ENCODE results near the gene EHD1.

DNA sequence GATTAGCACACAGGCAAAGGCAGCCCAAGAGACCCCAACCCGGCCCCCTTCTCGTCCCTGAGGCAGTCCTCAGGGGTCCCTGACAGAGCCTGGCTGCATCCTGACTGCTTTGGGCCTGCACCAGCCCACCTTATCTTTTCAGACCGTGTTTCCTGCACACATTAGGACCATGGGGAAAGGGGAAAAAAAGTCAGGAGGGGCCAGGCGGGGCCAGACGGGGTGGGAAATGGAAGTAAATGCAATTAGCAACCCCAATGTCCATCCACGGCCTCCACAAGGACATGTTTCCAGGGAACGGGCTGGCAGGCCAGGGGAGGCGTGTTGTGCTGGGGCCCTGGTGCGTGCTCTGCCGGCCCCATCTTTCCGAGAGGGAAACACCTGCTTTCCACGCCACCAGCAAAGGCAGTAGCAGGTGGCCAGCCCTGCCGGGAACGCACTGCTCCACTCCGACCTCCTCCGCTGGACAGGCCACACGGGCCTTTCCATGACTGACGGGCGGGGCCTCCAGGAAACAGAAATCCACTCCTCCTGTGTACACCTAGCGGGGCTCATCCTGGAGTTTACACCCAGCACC is 7.4 kb downstream of the EHD1 start:
- no peak for TF ChIP-seq LEF1 (IDR thresholded peaks at IDR 0.05; ENCODE audit: borderline replicate concordance)
- TF ChIP-seq BHLHE40 (IDR thresholded peaks at IDR 0.05; ENCODE audit: borderline replicate concordance), result no peak
- no peak for TF ChIP-seq SUZ12 (IDR thresholded peaks at IDR 0.05)
- no peak for TF ChIP-seq SP1 (IDR thresholded peaks at IDR 0.05)
- no peak for TF ChIP-seq ZNF384 (IDR thresholded peaks at IDR 0.05)
- TF ChIP-seq FOXK2 (IDR thresholded peaks at IDR 0.05), result no peak
- TF ChIP-seq CTBP1 (IDR thresholded peaks at IDR 0.05; ENCODE audit: borderline replicate concordance), result no peak
- no peak for TF ChIP-seq FOXM1 (IDR thresholded peaks at IDR 0.05; ENCODE audit: borderline replicate concordance)
- TF ChIP-seq ELF4 (IDR thresholded peaks at IDR 0.05), result no peak
- no peak for TF ChIP-seq L3MBTL2 (conservative IDR thresholded peaks at IDR 0.05)
- no peak for TF ChIP-seq HDGF (IDR thresholded peaks at IDR 0.05; ENCODE audit: borderline replicate concordance)

All from HEK293T (cell line).